ENCODE data around the gene DIPK1B.

DIPK1B gene

GRCh38 chr9:136756134-136756438, 43.7 kb downstream of the DIPK1B start:
- no peak overlapping the region for H3K4me3 ChIP-seq (replicated peaks; ENCODE audit: insufficient read depth, low read length)
- H3K27ac ChIP-seq (replicated peaks) = no peak overlapping the region
- TF ChIP-seq CTCF (IDR thresholded peaks at IDR 0.05; ENCODE audit: insufficient read depth, low read length) (no peak), GABPA (IDR thresholded peaks at IDR 0.05; ENCODE audit: low read depth) (no peak), POLR2AphosphoS5 (IDR thresholded peaks at IDR 0.05; ENCODE audit: low read depth) (no peak), SPI1 (IDR thresholded peaks at IDR 0.05; ENCODE audit: borderline replicate concordance, low read depth) (no peak)
- TF ChIP-seq, protein P1, sequence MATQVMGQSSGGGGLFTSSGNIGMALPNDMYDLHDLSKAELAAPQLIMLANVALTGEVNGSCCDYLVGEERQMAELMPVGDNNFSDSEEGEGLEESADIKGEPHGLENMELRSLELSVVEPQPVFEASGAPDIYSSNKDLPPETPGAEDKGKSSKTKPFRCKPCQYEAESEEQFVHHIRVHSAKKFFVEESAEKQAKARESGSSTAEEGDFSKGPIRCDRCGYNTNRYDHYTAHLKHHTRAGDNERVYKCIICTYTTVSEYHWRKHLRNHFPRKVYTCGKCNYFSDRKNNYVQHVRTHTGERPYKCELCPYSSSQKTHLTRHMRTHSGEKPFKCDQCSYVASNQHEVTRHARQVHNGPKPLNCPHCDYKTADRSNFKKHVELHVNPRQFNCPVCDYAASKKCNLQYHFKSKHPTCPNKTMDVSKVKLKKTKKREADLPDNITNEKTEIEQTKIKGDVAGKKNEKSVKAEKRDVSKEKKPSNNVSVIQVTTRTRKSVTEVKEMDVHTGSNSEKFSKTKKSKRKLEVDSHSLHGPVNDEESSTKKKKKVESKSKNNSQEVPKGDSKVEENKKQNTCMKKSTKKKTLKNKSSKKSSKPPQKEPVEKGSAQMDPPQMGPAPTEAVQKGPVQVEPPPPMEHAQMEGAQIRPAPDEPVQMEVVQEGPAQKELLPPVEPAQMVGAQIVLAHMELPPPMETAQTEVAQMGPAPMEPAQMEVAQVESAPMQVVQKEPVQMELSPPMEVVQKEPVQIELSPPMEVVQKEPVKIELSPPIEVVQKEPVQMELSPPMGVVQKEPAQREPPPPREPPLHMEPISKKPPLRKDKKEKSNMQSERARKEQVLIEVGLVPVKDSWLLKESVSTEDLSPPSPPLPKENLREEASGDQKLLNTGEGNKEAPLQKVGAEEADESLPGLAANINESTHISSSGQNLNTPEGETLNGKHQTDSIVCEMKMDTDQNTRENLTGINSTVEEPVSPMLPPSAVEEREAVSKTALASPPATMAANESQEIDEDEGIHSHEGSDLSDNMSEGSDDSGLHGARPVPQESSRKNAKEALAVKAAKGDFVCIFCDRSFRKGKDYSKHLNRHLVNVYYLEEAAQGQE (IDR thresholded peaks at IDR 0.05; ENCODE audit: insufficient replicate concordance, low read depth) = no peak
- DNase-seq (ENCODE audit: low read depth in 1 of 2, low spot score in 1 of 2) = no peak
- H3K27me3 ChIP-seq (ENCODE audit: insufficient read depth, poor library complexity, severe bottlenecking) = no peaks in the 10 kb centered on the region

DNA sequence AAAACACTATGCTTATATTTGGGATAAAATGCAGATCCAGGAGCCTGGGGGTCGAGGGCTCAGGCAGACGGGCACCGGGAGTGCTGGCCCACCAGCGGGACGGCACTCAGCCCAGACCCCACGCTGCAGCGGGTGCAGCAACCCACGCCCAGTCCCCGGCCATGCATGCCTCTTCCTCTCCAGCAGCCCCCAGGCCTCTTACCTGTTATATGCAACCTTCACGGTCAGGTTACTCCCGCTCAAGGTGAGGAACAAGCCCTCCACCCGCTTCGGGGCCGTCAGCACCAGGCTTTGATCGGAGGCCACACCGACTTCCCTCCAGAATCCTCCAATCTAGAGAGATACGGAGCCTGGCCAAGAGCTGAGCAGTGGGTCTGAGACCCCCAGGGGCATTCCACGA, 44.5 kb downstream of the DIPK1B start:
- TF ChIP-seq, protein P1 (IDR thresholded peaks at IDR 0.05; ENCODE audit: insufficient replicate concordance, low read depth) = no peak
- no peak for TF ChIP-seq GABPA (IDR thresholded peaks at IDR 0.05; ENCODE audit: low read depth)
- no peak for TF ChIP-seq POLR2AphosphoS5 (IDR thresholded peaks at IDR 0.05; ENCODE audit: low read depth)
- TF ChIP-seq CTCF (IDR thresholded peaks at IDR 0.05; ENCODE audit: insufficient read depth, low read length) = no peak
- TF ChIP-seq SPI1 (IDR thresholded peaks at IDR 0.05; ENCODE audit: borderline replicate concordance, low read depth) = no peak
- no peak overlapping the region for H3K4me3 ChIP-seq (replicated peaks; ENCODE audit: insufficient read depth, low read length)
- no peak overlapping the region for H3K27ac ChIP-seq (replicated peaks)
- no peaks in the 10 kb centered on the region for H3K27me3 ChIP-seq (ENCODE audit: insufficient read depth, poor library complexity, severe bottlenecking)
- DNase-seq (ENCODE audit: low read depth in 1 of 2, low spot score in 1 of 2) = no peak

DNA sequence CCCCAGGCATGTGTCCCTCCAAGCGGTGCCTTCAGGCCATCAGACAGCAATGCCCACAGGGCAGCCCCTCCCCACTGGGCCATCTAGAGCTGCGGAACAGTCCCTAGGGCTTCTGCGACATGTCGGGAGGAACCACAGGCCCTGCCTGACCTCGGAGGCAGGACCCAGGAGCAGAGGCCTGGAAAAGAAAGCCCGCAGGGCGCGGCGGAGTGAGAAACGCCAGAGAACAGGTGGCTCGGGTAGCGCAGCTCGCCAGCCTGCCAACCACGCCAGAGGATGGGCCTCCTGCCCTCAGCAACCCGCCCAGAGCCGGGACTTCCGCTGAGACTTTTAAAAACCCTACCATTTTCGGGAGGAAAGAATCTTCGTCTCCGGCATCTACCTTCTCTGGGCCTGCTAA, 45.0 kb downstream of the DIPK1B start:
- Histone ChIP-seq H3K27me3 (ENCODE audit: insufficient read depth, poor library complexity, severe bottlenecking) (no peaks in the 10 kb centered on the region), H3K27ac (replicated peaks) (no peak overlapping the region), H3K4me3 (replicated peaks; ENCODE audit: insufficient read depth, low read length) (no peak overlapping the region)
- TF ChIP-seq POLR2AphosphoS5 (IDR thresholded peaks at IDR 0.05; ENCODE audit: low read depth) (no peak), CTCF (IDR thresholded peaks at IDR 0.05; ENCODE audit: insufficient read depth, low read length) (no peak), GABPA (IDR thresholded peaks at IDR 0.05; ENCODE audit: low read depth) (no peak), SPI1 (IDR thresholded peaks at IDR 0.05; ENCODE audit: borderline replicate concordance, low read depth) (no peak)
- TF ChIP-seq, protein P1 (IDR thresholded peaks at IDR 0.05; ENCODE audit: insufficient replicate concordance, low read depth) = no peak
- no peak for DNase-seq (ENCODE audit: low read depth in 1 of 2, low spot score in 1 of 2)
